HG02623 (cell line): ENCODE results near the gene NT5M.
"Not testable (repeated sequence)": the region's sequence is repeated elsewhere in the genome, so short reads cannot be mapped to it uniquely, and the experiment has no call there.

Source experiments
- ATAC-seq: cut with Tn5 transposase; IDR thresholded peaks from one replicate; pipeline ENCODE4 v1.9.1; 2021; ENCODE audit warnings: moderate library complexity; ENCODE audit not compliant: unreplicated experiment

NT5M gene

DNA sequence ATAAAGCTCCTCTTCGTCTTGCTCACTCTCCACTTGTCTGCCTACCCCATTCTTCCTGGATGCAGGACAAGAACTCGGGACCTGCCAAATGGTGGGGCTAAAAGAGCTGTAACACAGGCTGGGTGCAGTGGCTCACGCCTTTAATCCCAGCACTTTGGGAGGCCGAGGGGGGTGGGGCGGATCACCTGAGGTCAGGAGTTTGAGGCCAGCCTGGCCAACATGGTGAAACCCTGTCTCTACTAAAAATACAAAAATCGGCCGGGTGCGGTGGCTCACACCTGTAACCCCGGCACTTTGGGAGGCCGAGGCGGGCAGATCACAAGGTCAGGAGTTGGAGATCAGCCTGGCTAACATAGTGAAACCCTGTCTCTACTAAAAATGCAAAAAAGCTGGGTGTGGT lies 1.5 kb upstream of the NT5M start:
- ATAC-seq, result not testable (repeated sequence)

- no peak for ATAC-seq
These were observed 796 bp downstream of the NT5M start for GRCh38 chr17:17303847-17304490.

- no peak for ATAC-seq
These were observed 1.4 kb downstream of the NT5M start for GRCh38 chr17:17304521-17304985.

- ATAC-seq, result peak; percentile 70
These were observed 2.2 kb downstream of the NT5M start for GRCh38 chr17:17305281-17305801.

DNA sequence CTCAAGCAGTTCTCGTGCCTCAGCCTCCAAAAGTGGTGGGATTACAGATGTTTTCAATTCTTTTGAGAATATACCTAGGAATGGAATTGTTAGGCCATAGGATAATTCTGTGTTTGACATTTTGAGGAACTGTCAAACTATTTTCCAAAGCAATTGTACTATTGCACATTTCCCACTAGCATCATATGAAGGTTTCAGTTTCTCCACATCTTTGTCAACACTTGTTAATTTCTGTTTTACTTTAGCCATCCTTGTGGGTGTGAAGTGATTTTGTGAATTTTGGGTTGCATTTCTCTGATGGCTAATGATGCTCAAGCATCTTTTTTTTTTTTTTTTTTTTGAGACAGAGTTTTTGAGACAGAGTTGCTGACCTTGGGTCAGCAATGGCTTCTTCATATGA lies 6.2 kb downstream of the NT5M start:
- ATAC-seq, result no peak

DNA sequence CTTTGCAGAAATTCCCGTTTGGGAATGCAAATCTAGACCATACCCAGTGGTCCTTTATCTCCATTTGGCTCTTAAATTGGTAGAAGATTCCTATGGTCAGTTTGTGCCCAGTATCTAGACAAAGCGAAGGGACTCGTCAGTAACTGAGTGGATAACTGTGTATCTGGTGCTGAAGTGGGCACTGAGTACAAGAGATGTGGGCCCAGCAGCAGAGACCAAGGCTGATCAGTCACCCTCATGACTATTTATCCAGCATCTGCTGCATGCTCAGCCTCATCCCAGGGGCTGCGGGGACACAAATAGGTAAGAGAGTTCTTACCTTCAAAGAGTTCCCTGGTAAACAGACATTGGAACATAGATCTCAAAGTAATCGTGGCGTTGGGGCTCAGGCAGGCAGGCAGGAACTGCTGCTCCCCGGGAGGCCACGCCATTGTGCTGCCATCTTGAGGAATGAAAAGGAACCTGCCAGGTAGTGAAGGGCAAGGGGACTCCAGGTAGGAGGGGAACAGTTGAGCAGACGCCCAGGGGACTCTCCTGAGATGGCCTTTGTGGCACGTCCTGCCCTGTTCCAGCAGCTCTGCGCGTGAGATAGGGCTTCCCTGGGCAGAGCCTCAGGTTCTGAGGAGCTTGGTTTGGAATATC lies 10.3 kb downstream of the NT5M start:
- ATAC-seq, result no peak

- ATAC-seq, result no peak
These were observed 11.4 kb downstream of the NT5M start for GRCh38 chr17:17314501-17315071.

GRCh38 chr17:17315142-17315821 lies 12.1 kb downstream of the NT5M start:
- ATAC-seq, result no peak

DNA sequence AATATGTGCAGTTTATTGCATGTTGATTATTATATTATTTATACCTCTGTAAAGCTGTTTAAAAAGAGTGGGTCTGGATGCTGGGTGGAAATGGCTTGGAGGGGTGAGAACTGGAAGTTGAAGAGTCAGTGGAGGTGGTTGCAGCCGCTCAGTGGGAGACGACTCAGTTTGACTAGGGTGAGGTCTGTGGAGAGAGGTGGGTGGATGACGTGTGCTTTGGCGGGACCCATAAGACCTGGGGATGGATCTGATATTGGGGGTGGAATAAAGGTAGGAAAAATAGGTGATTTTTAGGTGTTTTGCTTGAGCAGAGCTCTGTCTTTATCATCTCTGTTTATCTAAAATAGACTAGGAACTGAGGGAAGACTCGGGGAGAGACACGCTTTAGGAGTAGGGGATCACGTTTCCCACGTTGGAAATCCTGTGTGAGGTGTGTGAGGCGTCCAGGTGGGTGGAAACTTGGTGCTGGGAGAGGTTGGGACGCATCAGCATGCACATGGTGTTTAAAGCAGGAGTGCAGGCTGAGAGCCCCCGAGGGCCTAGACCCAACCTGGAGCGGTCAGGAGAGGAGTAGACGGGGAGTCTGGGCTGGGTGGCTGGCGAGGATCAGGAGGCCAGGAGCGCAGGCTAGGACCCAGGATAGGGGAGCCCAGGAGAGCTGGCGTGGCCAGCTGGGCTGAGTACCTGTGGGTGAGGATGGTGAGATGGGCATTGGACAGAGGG lies 17.2 kb downstream of the NT5M start:
- no peak for ATAC-seq

GRCh38 chr17:17320911-17321220 lies 17.7 kb downstream of the NT5M start:
- no peak for ATAC-seq

- no peak for ATAC-seq
These were observed 18.3 kb downstream of the NT5M start for GRCh38 chr17:17321356-17322025.

DNA sequence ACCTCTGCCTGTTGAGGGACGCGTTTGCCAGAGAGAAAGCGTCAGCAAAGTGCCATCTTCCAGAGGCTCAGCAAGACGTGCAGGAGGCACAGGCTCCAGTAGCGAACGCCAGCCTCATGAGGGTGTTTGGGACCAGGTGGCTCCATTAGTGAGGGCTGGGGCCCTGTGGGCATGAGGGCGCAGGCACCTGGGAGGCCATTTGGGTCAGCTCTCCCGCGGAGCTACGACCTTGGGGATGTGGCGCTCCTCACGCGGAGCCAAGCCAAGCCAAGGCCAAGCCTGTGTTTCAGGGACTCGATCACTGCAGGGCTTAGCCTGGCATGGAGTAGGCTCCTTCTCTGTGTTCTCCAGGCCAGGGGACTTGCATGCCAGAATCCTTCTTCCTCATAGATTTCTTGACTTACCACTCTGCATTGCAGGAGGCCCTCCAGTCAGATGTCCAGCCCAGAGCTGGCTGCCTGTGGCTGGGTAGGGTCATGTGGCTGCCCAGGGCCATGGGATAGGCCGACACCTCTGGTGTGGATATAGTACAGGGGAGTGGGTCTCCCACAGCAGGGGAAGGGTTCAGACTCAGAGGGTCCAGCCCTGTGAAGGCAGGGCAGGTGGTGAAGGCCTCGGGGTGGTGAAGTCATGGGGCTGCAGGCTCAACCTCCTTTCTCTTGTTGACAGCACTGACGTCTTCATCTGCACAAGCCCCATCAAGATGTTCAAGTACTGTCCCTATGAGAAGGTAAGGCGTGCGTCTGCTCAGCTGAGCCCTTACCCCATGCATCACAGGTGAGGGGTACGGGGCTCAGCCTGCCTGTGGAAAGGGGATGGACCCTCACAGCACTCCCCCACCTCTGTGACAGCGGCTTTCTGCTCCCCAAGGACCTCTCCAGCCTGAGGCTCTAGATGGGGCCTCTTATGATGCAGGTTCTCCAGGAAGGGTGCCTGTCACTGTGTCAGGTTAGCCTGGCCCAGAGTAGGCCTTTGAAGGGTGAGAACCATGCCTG lies 19.6 kb downstream of the NT5M start:
- no peak for ATAC-seq

- ATAC-seq, result no peak
These were observed 21.4 kb downstream of the NT5M start for GRCh38 chr17:17324616-17325015.

DNA sequence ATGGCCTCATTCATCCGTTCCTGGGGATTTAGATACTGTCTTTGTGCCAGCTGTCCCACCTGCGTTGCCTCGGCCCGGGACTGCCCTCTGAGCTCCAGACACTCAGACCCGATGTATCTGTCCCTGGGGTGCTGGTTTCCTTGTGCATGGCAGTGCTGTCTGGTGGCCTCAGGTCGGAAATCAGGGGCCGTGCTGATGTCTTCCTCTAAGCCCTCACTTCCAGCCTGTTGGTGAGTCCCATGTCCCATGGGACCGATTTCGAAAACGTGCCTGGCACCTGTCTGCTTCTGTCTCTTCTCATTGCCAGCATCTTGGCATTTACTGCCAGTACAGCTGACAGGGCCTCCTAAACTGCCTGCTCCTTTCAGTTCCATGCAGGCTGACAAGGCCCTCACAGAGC lies 22.1 kb downstream of the NT5M start:
- ATAC-seq, result no peak

DNA sequence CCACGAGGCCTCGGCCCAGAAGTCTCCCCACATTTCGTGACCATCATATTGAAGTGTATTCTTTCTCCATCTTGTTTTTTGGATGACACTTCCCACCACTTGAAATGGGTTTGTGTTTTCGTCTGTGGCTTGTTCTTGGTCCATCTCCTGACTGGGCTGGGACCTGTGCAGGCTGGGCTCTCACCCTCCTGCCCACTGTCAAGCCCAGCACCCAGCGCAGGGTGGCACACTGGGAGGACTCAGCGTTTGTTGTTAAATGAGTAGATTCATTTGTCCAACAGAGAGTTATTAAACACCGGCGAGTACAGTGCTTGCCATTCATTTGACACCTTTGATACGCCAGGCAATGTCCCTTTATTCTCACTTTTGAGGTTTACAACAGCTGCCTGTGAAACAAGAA lies 22.6 kb downstream of the NT5M start:
- no peak for ATAC-seq

- no peak for ATAC-seq
These were observed 23.2 kb downstream of the NT5M start for GRCh38 chr17:17326275-17326875.

- ATAC-seq, result no peak
These were observed 25.1 kb downstream of the NT5M start for GRCh38 chr17:17328251-17328650.

GRCh38 chr17:17341452-17341851 lies 38.3 kb downstream of the NT5M start:
- ATAC-seq, result no peak
